Liver (tissue), 9 donors: ENCODE data around the gene PIRT. TPM values are rescaled to one million over a fixed set of nuclear protein-coding genes. Genes with fewer than 3 reads are reported as not detected.

Experiments
- DNase-seq: peaks from one replicate; pipeline ENCODE4 v3.0.0-alpha.2; 2017; ENCODE audit warnings: low spot score
- H3K27ac ChIP-seq, 2 donors: one replicate each; pipeline ENCODE4 v1.7.0; 2013; ENCODE audit warnings: inconsistent platforms in 2 of 2, low read length in 2 of 2, control low read depth in 1 of 2, low read depth in 1 of 2, mild to moderate bottlenecking in 1 of 2
- H3K27me3 ChIP-seq, 4 donors: one replicate each; pipeline versions ENCODE4 v1.6.1 to v1.7.0; 2013; ENCODE audit warnings: low read length in 3 of 4, inconsistent platforms in 1 of 4, mild to moderate bottlenecking in 1 of 4, moderate library complexity in 1 of 4; ENCODE audit not compliant: control insufficient read depth in 4 of 4, insufficient read depth in 4 of 4
- H3K36me3 ChIP-seq, 4 donors: one replicate each; pipeline versions ENCODE4 v1.6.1 to v1.7.0; 2013; ENCODE audit warnings: low read length in 3 of 4, mild to moderate bottlenecking in 3 of 4, low read depth in 1 of 4, moderate library complexity in 1 of 4; ENCODE audit not compliant: control insufficient read depth in 4 of 4, insufficient read depth in 3 of 4
- H3K4me1 ChIP-seq, 4 donors: one replicate each; pipeline versions ENCODE4 v1.6.1 to v1.7.0; 2013; ENCODE audit warnings: low read length in 3 of 4, mild to moderate bottlenecking in 3 of 4, moderate library complexity in 1 of 4; ENCODE audit not compliant: control insufficient read depth in 4 of 4, insufficient read depth in 4 of 4
- H3K4me3 ChIP-seq, 3 donors: one replicate each; pipeline versions ENCODE4 v1.6.1 to v1.7.0; 2013; ENCODE audit warnings: low read length in 3 of 3, control low read depth in 1 of 3, low read depth in 1 of 3, mild to moderate bottlenecking in 1 of 3
- H3K9ac ChIP-seq, 2 donors: one replicate each; pipeline ENCODE4 v1.7.0; 2013; ENCODE audit warnings: low read length in 2 of 2, mild to moderate bottlenecking in 2 of 2, moderate library complexity in 2 of 2, control low read depth in 1 of 2, low read depth in 1 of 2
- H3K9me3 ChIP-seq, 4 donors: one replicate each; pipeline versions ENCODE4 v1.6.1 to v1.7.0; 2013; ENCODE audit warnings: low read length in 3 of 4; ENCODE audit not compliant: control insufficient read depth in 4 of 4
- ATF3 ChIP-seq: IDR thresholded peaks from 2 replicates; pipeline ENCODE4 v1.6.1; 2016; ENCODE audit warnings: antibody characterized with exemption
- CTCF ChIP-seq: fragments of 150-350 bp; IDR thresholded peaks from 2 replicates; pipeline ENCODE4 v1.5.1; 2017; ENCODE audit warnings: improper control_type of control experiment, low read depth, low read length; ENCODE audit not compliant: missing input control
- FOXA1 ChIP-seq: IDR thresholded peaks from 2 replicates; pipeline ENCODE4 v1.6.1; 2016; ENCODE audit warnings: antibody characterized with exemption
- GABPA ChIP-seq, 2 donors: IDR thresholded peaks in 1 of 2; conservative IDR thresholded peaks in 1 of 2; 2 replicates each; pipeline ENCODE4 v1.6.1; 2016; ENCODE audit warnings: antibody characterized with exemption in 2 of 2, mild to moderate bottlenecking in 1 of 2, moderate library complexity in 1 of 2
- HNF4A ChIP-seq, 2 donors: conservative IDR thresholded peaks; 2 replicates each; pipeline ENCODE4 v1.6.1; 2016; ENCODE audit warnings: antibody characterized with exemption in 2 of 2, mild to moderate bottlenecking in 2 of 2
- HNF4G ChIP-seq: IDR thresholded peaks from 2 replicates; pipeline ENCODE4 v1.6.1; 2016; ENCODE audit warnings: antibody characterized with exemption
- JUND ChIP-seq, 2 donors: IDR thresholded peaks; 2 replicates each; pipeline ENCODE4 v1.6.1; 2016; ENCODE audit warnings: antibody characterized with exemption in 2 of 2
- NR2F2 ChIP-seq: IDR thresholded peaks from 2 replicates; pipeline ENCODE4 v1.6.1; 2016; ENCODE audit warnings: antibody characterized with exemption
- RAD21 ChIP-seq, 2 donors: IDR thresholded peaks; 2 replicates each; pipeline ENCODE4 v1.6.1; 2016; ENCODE audit warnings: antibody characterized with exemption in 2 of 2, mild to moderate bottlenecking in 2 of 2
- REST ChIP-seq: IDR thresholded peaks from 2 replicates; pipeline ENCODE4 v1.6.1; 2016; ENCODE audit warnings: antibody characterized with exemption, mild to moderate bottlenecking
- RXRA ChIP-seq, 2 donors: IDR thresholded peaks; 2 replicates each; pipeline ENCODE4 v1.6.1; 2017 to 2018; ENCODE audit warnings: antibody characterized with exemption in 2 of 2, mild to moderate bottlenecking in 1 of 2
- SP1 ChIP-seq: IDR thresholded peaks from 2 replicates; pipeline ENCODE4 v1.6.1; 2018; ENCODE audit warnings: antibody characterized with exemption, mild to moderate bottlenecking
- WGBS: extraction: QIAGEN DNeasy Blood & Tissue Kit; methylation state at CpG from one replicate; pipeline ENCODE4 v1.1.7; 2013; 5-methylcytosine and 5-hydroxymethylcytosine counted together
- polyA plus RNA-seq, 2 donors: library from polyadenylated mRNA; stranded (reverse) in 1 of 2; unstranded in 1 of 2; fragments of 200-250 nt in 1 of 2; fragments of >200 nt in 1 of 2; fragmentation: Nextera tagmentation in 1 of 2; extraction: Ambion mirVana in 1 of 2; gene quantifications; one replicate each; pipeline versions ENCODE4 v1.2.1 to v1.2.3, GENCODE V29; 2013 to 2015
- total RNA-seq, 2 donors: library from RNA; depleted of rRNA; stranded (reverse); fragments of >200 nt; gene quantifications; one replicate each; pipeline ENCODE4 v1.2.3, GENCODE V29; 2014
- donor health status: healthy.
- donor health status: healthy.
- donor health status: healthy.
- donor health status: healthy.
- donor health status: healthy.

PIRT gene
- total and polyA plus RNA-seq, 4 donors: 0.18 TPM; not detected in 3

- no peaks in the 10 kb centered on the region for H3K27me3 ChIP-seq
- no peak for DNase-seq
- no peaks in the 10 kb centered on the region for H3K4me1 ChIP-seq
- no peak overlapping the region for H3K27ac ChIP-seq
- peaks cover 0 to 3% (median 0%) of the 10 kb centered on the region in 4 donors for H3K9me3 ChIP-seq
- TF ChIP-seq RXRA (IDR thresholded peaks at IDR 0.05): no peak
- TF ChIP-seq CTCF: no peak
- no peak for TF ChIP-seq ATF3
- TF ChIP-seq SP1: no peak
- no peak for TF ChIP-seq GABPA (IDR thresholded peaks at IDR 0.05 in 1 of 2, conservative IDR thresholded peaks at IDR 0.05 in 1 of 2)
- TF ChIP-seq JUND (IDR thresholded peaks at IDR 0.05): no peak
- TF ChIP-seq HNF4G: no peak
- no peak for TF ChIP-seq REST
- no peak for TF ChIP-seq HNF4A (conservative IDR thresholded peaks at IDR 0.05)
- no peaks in the 10 kb centered on the region for H3K36me3 ChIP-seq
- no peak overlapping the region for H3K9ac ChIP-seq
- 28% methylated on average over 2 of the region's 2 CpGs for WGBS
- no peak overlapping the region for H3K4me3 ChIP-seq
Observed at GRCh38 chr17:10776381-10776780, 61.5 kb downstream of the PIRT start.

- no peak for DNase-seq
- no peak overlapping the region for H3K9ac ChIP-seq
- H3K9me3 ChIP-seq: peaks cover 0 to 3% (median 0%) of the 10 kb centered on the region in 4 donors
- H3K36me3 ChIP-seq: no peaks in the 10 kb centered on the region
- H3K4me1 ChIP-seq: no peaks in the 10 kb centered on the region
- peak; percentile 20 to 24 for TF ChIP-seq HNF4A (conservative IDR thresholded peaks at IDR 0.05)
- no peak for TF ChIP-seq NR2F2
- H3K4me3 ChIP-seq: no peak overlapping the region
- no peak overlapping the region for H3K27ac ChIP-seq
- WGBS: 39% methylated on average over 5 of the region's 5 CpGs
- H3K27me3 ChIP-seq: no peaks in the 10 kb centered on the region
Observed at GRCh38 chr17:10775740-10776356, 62.0 kb downstream of the PIRT start.

GRCh38 chr17:10775058-10775457 is 62.8 kb downstream of the PIRT start:
- no peaks in the 10 kb centered on the region for H3K4me1 ChIP-seq
- no peak overlapping the region for H3K27ac ChIP-seq
- WGBS: 38% methylated on average over 4 of the region's 4 CpGs
- H3K4me3 ChIP-seq: no peak overlapping the region
- H3K9ac ChIP-seq: no peak overlapping the region
- H3K27me3 ChIP-seq: no peaks in the 10 kb centered on the region
- peaks cover 0 to 3% (median 0%) of the 10 kb centered on the region in 4 donors for H3K9me3 ChIP-seq
- TF ChIP-seq RAD21 (IDR thresholded peaks at IDR 0.05) (peak in 1 of 2 donors; percentile 5), HNF4G (no peak), FOXA1 (no peak), SP1 (no peak), NR2F2 (no peak), JUND (IDR thresholded peaks at IDR 0.05) (no peak), HNF4A (conservative IDR thresholded peaks at IDR 0.05) (peak; percentile 37 to 49)
- no peak for DNase-seq
- H3K36me3 ChIP-seq: no peaks in the 10 kb centered on the region
